HEK293 (cell line): Measurements from ENCODE around the gene NDUFS2.

Source experiments
- CTCF ChIA-PET: fragments of 350-600 bp; formaldehyde crosslinking; extraction: SDS; loops from one replicate; lab custom pipeline; 2021; ENCODE audit warnings: antibody characterized with exemption; lab: Yijun Ruan, JAX
- POLR2A ChIA-PET: fragments of 300-600 bp; formaldehyde crosslinking; extraction: SDS; loops from one replicate; lab custom pipeline; 2020; ENCODE audit warnings: antibody characterized with exemption, inconsistent platforms; lab: Yijun Ruan, JAX
- H3K27ac ChIP-seq: fragments of 200-500 bp; sonication (Bioruptor generic); 2 replicates; pipeline ENCODE4 v1.5.1; 2014; ENCODE audit warnings: low read depth, low read length, control low read depth, inconsistent platforms; ENCODE audit errors: extremely low read depth
- H3K36me3 ChIP-seq, 2 experiments: fragments of 200-500 bp in 1 of 2; sonication (Bioruptor generic) in 1 of 2; 1 replicate in 1 of 2; 2 replicates in 1 of 2; pipeline ENCODE4 v1.5.1; 2014 to 2017; ENCODE audit warnings: inconsistent platforms in 2 of 2, low read length in 2 of 2; ENCODE audit not compliant: control insufficient read depth in 2 of 2, insufficient read depth in 1 of 2
- H3K4me1 ChIP-seq: fragments of 200-500 bp; sonication (Bioruptor generic); 2 replicates; pipeline ENCODE4 v1.5.1; 2014; ENCODE audit warnings: mild to moderate bottlenecking, low read length, inconsistent platforms; ENCODE audit not compliant: control insufficient read depth, insufficient read depth
- H3K4me3 ChIP-seq: 2 replicates; pipeline ENCODE4 v1.5.1; 2011; ENCODE audit warnings: low read depth, mild to moderate bottlenecking, control low read depth, low read length, moderate library complexity
- H3K9me3 ChIP-seq: fragments of 200-500 bp; sonication (Bioruptor generic); 2 replicates; pipeline ENCODE4 v1.5.1; 2014; ENCODE audit warnings: low read depth, low read length, inconsistent platforms; ENCODE audit not compliant: control insufficient read depth, insufficient read depth
- GLIS2 ChIP-seq: fragments of 450-650 bp; formaldehyde crosslinking; IDR thresholded peaks from 2 replicates; pipeline ENCODE4 v1.5.1; 2016; ENCODE audit warnings: missing biosample characterization, missing genetic modification characterization
- PATZ1 ChIP-seq: fragments of 450-650 bp; formaldehyde crosslinking; IDR thresholded peaks from 2 replicates; pipeline ENCODE4 v1.5.1; 2016; ENCODE audit warnings: missing biosample characterization, missing genetic modification characterization
- PRDM4 ChIP-seq: fragments of 450-650 bp; formaldehyde crosslinking; IDR thresholded peaks from 2 replicates; pipeline ENCODE4 v1.5.1; 2017; ENCODE audit warnings: missing biosample characterization, missing genetic modification characterization
- WT1 ChIP-seq: fragments of 450-650 bp; formaldehyde crosslinking; IDR thresholded peaks from 2 replicates; pipeline ENCODE4 v1.5.1; 2016; ENCODE audit warnings: missing biosample characterization, missing genetic modification characterization
- ZFHX2 ChIP-seq: fragments of 450-650 bp; formaldehyde crosslinking; conservative IDR thresholded peaks from 2 replicates; pipeline ENCODE4 v1.5.1; 2016; ENCODE audit warnings: missing biosample characterization, missing genetic modification characterization
- ZNF221 ChIP-seq: fragments of 450-650 bp; formaldehyde crosslinking; IDR thresholded peaks from 2 replicates; pipeline ENCODE4 v1.5.1; 2017; ENCODE audit warnings: missing biosample characterization, missing genetic modification characterization, borderline replicate concordance
- ZNF274 ChIP-seq, 2 experiments: fragments of 200-500 bp in 1 of 2; fragments of 450-650 bp in 1 of 2; sonication (Bioruptor generic) in 1 of 2; formaldehyde crosslinking in 1 of 2; IDR thresholded peaks; 2 replicates each; pipeline versions ENCODE4 v1.5.1 to v1.6.1; 2014 to 2016; ENCODE audit warnings: borderline replicate concordance in 1 of 2, inconsistent platforms in 1 of 2, low read length in 1 of 2, missing biosample characterization in 1 of 2, missing genetic modification characterization in 1 of 2
- ZNF426 ChIP-seq: fragments of 450-650 bp; formaldehyde crosslinking; IDR thresholded peaks from 2 replicates; pipeline ENCODE4 v1.5.1; 2017; ENCODE audit warnings: missing biosample characterization, missing genetic modification characterization, mild to moderate bottlenecking, inconsistent platforms, moderate library complexity
- ZNF558 ChIP-seq: fragments of 450-650 bp; formaldehyde crosslinking; IDR thresholded peaks from 2 replicates; pipeline ENCODE4 v1.5.1; 2016; ENCODE audit warnings: missing biosample characterization, missing genetic modification characterization
- ZNF585B ChIP-seq: fragments of 450-650 bp; formaldehyde crosslinking; IDR thresholded peaks from 2 replicates; pipeline ENCODE4 v1.5.1; 2016; ENCODE audit warnings: missing biosample characterization, missing genetic modification characterization
- ZNF843 ChIP-seq: fragments of 450-650 bp; formaldehyde crosslinking; IDR thresholded peaks from 2 replicates; pipeline ENCODE4 v1.5.1; 2016; ENCODE audit warnings: missing biosample characterization, missing genetic modification characterization
- TF ChIP-seq, protein P1 (sequence below): fragments of 450-650 bp; formaldehyde crosslinking; IDR thresholded peaks from 2 replicates; pipeline ENCODE4 v1.5.1; 2016; ENCODE audit warnings: missing biosample characterization, missing genetic modification characterization
- TF ChIP-seq, protein P2 (sequence below): fragments of 450-650 bp; formaldehyde crosslinking; IDR thresholded peaks from 2 replicates; pipeline ENCODE4 v1.5.1; 2016; ENCODE audit warnings: missing biosample characterization, missing genetic modification characterization
- TF ChIP-seq, protein P3 (sequence below): fragments of 450-650 bp; formaldehyde crosslinking; conservative IDR thresholded peaks from 2 replicates; pipeline ENCODE4 v1.5.1; 2016; ENCODE audit warnings: low read depth, missing biosample characterization, missing genetic modification characterization
- TF ChIP-seq, protein P4 (sequence below): fragments of 450-650 bp; formaldehyde crosslinking; IDR thresholded peaks from 2 replicates; pipeline ENCODE4 v1.5.1; 2017; ENCODE audit warnings: missing biosample characterization, missing genetic modification characterization

NDUFS2 gene

DNA sequence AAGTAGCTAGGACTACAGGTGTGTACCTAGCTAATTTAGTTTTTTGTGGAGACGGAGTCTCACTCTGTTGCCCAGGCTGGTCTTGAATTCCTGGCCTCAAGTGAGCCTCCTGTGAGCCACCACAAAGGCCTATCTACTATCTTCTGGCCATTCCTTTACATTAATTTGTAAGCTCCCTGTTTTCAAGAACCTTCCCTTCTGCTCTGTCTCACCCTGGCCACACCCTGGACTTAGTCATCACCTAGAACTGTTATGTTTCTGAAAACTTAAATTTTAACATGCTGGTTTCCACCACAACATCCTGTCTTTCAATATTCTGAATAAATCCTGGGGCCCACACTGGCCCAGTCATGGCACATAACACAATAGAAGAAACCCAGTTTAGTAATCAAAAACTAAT is 20.0 kb upstream of the NDUFS2 start (continued):
- TF ChIP-seq PRDM4 (tag by site-specific recombination): no peak
- TF ChIP-seq ZNF558 (tag by site-specific recombination): no peak
- TF ChIP-seq ZNF221: no peak
- TF ChIP-seq ZNF426: no peak
- no peak for TF ChIP-seq PATZ1 (tag by site-specific recombination)
- TF ChIP-seq, protein P1, sequence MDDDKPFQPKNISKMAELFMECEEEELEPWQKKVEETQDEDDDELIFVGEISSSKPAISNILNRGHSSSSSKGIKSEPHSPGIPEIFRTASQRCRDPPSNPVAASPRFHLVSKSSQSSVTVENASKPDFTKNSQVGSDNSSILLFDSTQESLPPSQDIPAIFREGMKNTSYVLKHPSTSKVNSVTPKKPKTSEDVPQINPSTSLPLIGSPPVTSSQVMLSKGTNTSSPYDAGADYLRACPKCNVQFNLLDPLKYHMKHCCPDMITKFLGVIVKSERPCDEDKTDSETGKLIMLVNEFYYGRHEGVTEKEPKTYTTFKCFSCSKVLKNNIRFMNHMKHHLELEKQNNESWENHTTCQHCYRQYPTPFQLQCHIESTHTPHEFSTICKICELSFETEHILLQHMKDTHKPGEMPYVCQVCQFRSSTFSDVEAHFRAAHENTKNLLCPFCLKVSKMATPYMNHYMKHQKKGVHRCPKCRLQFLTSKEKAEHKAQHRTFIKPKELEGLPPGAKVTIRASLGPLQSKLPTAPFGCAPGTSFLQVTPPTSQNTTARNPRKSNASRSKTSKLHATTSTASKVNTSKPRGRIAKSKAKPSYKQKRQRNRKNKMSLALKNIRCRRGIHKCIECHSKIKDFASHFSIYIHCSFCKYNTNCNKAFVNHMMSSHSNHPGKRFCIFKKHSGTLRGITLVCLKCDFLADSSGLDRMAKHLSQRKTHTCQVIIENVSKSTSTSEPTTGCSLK (tag by site-specific recombination): no peak
- TF ChIP-seq WT1 (tag by site-specific recombination): no peak
- TF ChIP-seq ZNF274 (IDR thresholded peaks at IDR 0.05; ENCODE audit: low read length): no peak
- TF ChIP-seq ZNF274 (tag by site-specific recombination; IDR thresholded peaks at IDR 0.05; ENCODE audit: borderline replicate concordance): no peak
- TF ChIP-seq, all 188 proteins: peak for 0

DNA sequence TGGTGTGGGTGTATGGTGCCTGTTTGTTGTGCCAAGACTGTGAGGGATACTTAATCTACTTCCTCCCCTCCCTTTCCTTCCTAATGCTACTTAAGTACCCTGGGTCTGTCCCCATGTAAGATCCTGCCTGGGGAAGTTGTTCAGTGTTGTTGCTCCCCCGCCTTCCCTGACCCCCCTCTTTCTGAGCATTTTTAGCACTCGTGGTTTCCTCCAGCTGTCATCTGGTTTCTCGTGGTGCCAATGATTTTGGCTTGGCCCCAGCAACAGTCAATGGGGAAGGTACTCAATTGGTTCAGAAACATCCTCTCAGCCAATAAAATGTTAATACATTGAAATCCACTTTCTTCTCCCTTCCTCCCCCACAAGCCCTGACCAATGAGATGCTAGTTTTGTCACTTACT is 16.9 kb upstream of the NDUFS2 start:
- Histone ChIP-seq H3K4me3 (no peak overlapping the region), H3K36me3 (no peaks in the 10 kb centered on the region), H3K27ac (no peak overlapping the region), H3K9me3 (no peaks in the 10 kb centered on the region), H3K4me1 (no peaks in the 10 kb centered on the region)
- CTCF ChIA-PET: interaction anchor here (1.3 kb wide), 1 partner anchor 40 kb away, joined by 4 read pairs; the partner anchor contains the start of gene TOMM40L
- POLR2A ChIA-PET: no interaction called here
- TF ChIP-seq ZNF585B (no peak), ZFHX2 (tag by site-specific recombination) (0 out of 2 replicates have a peak, but pooled peaks have one; percentile 28), GLIS2 (tag by site-specific recombination) (no peak), ZNF843 (no peak)
- TF ChIP-seq, protein P2, sequence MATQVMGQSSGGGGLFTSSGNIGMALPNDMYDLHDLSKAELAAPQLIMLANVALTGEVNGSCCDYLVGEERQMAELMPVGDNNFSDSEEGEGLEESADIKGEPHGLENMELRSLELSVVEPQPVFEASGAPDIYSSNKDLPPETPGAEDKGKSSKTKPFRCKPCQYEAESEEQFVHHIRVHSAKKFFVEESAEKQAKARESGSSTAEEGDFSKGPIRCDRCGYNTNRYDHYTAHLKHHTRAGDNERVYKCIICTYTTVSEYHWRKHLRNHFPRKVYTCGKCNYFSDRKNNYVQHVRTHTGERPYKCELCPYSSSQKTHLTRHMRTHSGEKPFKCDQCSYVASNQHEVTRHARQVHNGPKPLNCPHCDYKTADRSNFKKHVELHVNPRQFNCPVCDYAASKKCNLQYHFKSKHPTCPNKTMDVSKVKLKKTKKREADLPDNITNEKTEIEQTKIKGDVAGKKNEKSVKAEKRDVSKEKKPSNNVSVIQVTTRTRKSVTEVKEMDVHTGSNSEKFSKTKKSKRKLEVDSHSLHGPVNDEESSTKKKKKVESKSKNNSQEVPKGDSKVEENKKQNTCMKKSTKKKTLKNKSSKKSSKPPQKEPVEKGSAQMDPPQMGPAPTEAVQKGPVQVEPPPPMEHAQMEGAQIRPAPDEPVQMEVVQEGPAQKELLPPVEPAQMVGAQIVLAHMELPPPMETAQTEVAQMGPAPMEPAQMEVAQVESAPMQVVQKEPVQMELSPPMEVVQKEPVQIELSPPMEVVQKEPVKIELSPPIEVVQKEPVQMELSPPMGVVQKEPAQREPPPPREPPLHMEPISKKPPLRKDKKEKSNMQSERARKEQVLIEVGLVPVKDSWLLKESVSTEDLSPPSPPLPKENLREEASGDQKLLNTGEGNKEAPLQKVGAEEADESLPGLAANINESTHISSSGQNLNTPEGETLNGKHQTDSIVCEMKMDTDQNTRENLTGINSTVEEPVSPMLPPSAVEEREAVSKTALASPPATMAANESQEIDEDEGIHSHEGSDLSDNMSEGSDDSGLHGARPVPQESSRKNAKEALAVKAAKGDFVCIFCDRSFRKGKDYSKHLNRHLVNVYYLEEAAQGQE (tag by site-specific recombination): no peak
- TF ChIP-seq, protein P3, sequence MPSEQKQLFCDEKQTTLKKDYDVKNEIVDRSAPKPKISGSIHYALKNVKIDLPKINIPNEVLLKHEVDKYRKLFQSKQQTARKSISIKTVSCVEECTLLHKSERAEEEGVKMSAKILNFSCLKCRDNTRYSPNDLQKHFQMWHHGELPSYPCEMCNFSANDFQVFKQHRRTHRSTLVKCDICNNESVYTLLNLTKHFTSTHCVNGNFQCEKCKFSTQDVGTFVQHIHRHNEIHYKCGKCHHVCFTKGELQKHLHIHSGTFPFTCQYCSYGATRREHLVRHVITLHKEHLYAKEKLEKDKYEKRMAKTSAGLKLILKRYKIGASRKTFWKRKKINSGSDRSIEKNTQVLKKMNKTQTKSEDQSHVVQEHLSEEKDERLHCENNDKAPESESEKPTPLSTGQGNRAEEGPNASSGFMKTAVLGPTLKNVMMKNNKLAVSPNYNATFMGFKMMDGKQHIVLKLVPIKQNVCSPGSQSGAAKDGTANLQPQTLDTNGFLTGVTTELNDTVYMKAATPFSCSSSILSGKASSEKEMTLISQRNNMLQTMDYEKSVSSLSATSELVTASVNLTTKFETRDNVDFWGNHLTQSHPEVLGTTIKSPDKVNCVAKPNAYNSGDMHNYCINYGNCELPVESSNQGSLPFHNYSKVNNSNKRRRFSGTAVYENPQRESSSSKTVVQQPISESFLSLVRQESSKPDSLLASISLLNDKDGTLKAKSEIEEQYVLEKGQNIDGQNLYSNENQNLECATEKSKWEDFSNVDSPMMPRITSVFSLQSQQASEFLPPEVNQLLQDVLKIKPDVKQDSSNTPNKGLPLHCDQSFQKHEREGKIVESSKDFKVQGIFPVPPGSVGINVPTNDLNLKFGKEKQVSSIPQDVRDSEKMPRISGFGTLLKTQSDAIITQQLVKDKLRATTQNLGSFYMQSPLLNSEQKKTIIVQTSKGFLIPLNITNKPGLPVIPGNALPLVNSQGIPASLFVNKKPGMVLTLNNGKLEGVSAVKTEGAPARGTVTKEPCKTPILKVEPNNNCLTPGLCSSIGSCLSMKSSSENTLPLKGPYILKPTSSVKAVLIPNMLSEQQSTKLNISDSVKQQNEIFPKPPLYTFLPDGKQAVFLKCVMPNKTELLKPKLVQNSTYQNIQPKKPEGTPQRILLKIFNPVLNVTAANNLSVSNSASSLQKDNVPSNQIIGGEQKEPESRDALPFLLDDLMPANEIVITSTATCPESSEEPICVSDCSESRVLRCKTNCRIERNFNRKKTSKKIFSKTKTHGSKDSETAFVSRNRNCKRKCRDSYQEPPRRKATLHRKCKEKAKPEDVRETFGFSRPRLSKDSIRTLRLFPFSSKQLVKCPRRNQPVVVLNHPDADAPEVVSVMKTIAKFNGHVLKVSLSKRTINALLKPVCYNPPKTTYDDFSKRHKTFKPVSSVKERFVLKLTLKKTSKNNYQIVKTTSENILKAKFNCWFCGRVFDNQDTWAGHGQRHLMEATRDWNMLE: no peak
- TF ChIP-seq, protein P4, sequence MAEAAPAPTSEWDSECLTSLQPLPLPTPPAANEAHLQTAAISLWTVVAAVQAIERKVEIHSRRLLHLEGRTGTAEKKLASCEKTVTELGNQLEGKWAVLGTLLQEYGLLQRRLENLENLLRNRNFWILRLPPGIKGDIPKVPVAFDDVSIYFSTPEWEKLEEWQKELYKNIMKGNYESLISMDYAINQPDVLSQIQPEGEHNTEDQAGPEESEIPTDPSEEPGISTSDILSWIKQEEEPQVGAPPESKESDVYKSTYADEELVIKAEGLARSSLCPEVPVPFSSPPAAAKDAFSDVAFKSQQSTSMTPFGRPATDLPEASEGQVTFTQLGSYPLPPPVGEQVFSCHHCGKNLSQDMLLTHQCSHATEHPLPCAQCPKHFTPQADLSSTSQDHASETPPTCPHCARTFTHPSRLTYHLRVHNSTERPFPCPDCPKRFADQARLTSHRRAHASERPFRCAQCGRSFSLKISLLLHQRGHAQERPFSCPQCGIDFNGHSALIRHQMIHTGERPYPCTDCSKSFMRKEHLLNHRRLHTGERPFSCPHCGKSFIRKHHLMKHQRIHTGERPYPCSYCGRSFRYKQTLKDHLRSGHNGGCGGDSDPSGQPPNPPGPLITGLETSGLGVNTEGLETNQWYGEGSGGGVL (tag by site-specific recombination): peak; percentile 42; the same call in 1 of the 2 replicates
